ENCODE results near the gene TMCC3. TPM values are rescaled to one million over a fixed set of nuclear protein-coding genes. Genes with fewer than 3 reads are reported as not detected.

Gene TMCC3
- total RNA-seq, 1 experiment from 2014 or later, result 0.49 TPM

DNA sequence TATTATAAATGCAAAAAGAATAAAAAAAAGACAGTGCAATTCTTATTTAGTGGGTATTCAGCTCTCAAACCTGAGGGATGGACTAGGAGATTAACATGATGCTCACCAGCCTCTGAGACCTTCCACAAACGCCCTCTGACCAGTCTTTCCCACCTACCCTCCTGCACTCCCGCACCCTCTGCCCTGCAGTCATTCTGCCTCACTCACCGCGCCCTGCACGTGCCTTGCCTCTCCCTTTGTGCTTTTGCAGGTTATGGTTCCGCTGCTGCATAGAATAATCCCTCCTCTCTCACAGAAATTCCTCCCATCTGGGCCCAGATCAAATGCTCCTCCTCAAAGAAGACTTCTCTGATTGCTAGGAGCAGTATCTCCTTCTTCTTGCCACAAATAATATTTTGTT is 28.5 kb upstream of the TMCC3 start:
- no peak overlapping the region for H3K27ac ChIP-seq (ENCODE audit: low read depth, low read length, poor library complexity, severe bottlenecking)
- CTCF ChIA-PET, result no interaction called here
- no peak for DNase-seq (ENCODE audit: low spot score)

DNA sequence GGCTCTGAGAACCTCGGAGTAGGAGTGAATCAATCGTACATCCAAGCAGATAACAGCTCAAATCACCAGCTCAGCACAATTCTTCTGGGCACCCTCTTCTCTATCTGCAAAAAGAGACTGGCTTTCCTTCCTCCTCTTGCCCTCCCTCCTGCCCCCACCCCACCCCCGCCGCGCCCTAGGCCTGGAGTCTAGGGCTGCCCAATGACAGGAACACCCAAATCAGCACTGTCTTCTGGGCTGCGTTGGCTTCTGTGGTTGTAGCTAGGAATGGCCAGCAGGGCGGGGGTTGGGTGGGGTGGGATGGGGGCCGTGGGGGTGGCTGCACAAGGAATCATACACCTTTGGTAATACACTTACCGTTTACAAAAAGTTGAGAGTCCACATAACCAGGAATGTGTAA is 28.0 kb upstream of the TMCC3 start:
- ChIA-PET POLR2A (ENCODE audit: low non-redundant PET) (no interaction called here), CTCF (interaction anchor here (0.6 kb wide), 1 partner anchor 197 kb away, joined by 5 read pairs; no protein-coding TSS in a partner anchor)
- H3K27me3 ChIP-seq (replicated peaks; ENCODE audit: insufficient read depth, low read depth, low read length, poor library complexity), result peaks cover 1% of the 10 kb centered on the region
- intact Hi-C loops (cut with micrococcal nuclease; ENCODE audit: unreplicated experiment), result no loop called here
- BruUV-seq (replicated peaks), result no TSS peak
- no peaks in the 10 kb centered on the region for H3K9me3 ChIP-seq (ENCODE audit: low read depth, low read length, poor library complexity, severe bottlenecking)
- H3K4me1 ChIP-seq (ENCODE audit: insufficient read depth, low read length, poor library complexity, severe bottlenecking), result no peaks in the 10 kb centered on the region
- no peak for DNase-seq (ENCODE audit: low spot score)
- TF ChIP-seq CTCF (conservative IDR thresholded peaks at IDR 0.05; ENCODE audit: low read depth, low read length) (no peak), EZH2 (IDR thresholded peaks at IDR 0.05; ENCODE audit: borderline replicate concordance, low read depth, low read length, poor library complexity, severe bottlenecking) (no peak)
- H3K27ac ChIP-seq (ENCODE audit: low read depth, low read length, poor library complexity, severe bottlenecking), result no peak overlapping the region
- H3K36me3 ChIP-seq (ENCODE audit: insufficient read depth, low read length, poor library complexity, severe bottlenecking), result no peaks in the 10 kb centered on the region
- no peak overlapping the region for H3K4me3 ChIP-seq (ENCODE audit: low read depth, low read length, poor library complexity, severe bottlenecking)

More for the DNA sequence above, 28.5 kb upstream of the TMCC3 start:
- no TSS peak for BruUV-seq (replicated peaks)
- no peaks in the 10 kb centered on the region for H3K4me1 ChIP-seq (ENCODE audit: insufficient read depth, low read length, poor library complexity, severe bottlenecking)
- H3K27me3 ChIP-seq (replicated peaks; ENCODE audit: insufficient read depth, low read depth, low read length, poor library complexity), result no peaks in the 10 kb centered on the region
- no peaks in the 10 kb centered on the region for H3K9me3 ChIP-seq (ENCODE audit: low read depth, low read length, poor library complexity, severe bottlenecking)
- intact Hi-C loops (cut with micrococcal nuclease; ENCODE audit: unreplicated experiment), result no loop called here
- POLR2A ChIA-PET (ENCODE audit: low non-redundant PET), result no interaction called here
- H3K4me3 ChIP-seq (ENCODE audit: low read depth, low read length, poor library complexity, severe bottlenecking), result no peak overlapping the region
- no peak for TF ChIP-seq EZH2 (IDR thresholded peaks at IDR 0.05; ENCODE audit: borderline replicate concordance, low read depth, low read length, poor library complexity, severe bottlenecking)
- TF ChIP-seq CTCF (conservative IDR thresholded peaks at IDR 0.05; ENCODE audit: low read depth, low read length), result no peak
- H3K36me3 ChIP-seq (ENCODE audit: insufficient read depth, low read length, poor library complexity, severe bottlenecking), result no peaks in the 10 kb centered on the region

GRCh38 chr12:94677778-94678177 is 27.4 kb upstream of the TMCC3 start:
- H3K4me1 ChIP-seq (ENCODE audit: insufficient read depth, low read length, poor library complexity, severe bottlenecking), result no peaks in the 10 kb centered on the region
- TF ChIP-seq EZH2 (IDR thresholded peaks at IDR 0.05; ENCODE audit: borderline replicate concordance, low read depth, low read length, poor library complexity, severe bottlenecking), result no peak
- no peak overlapping the region for H3K27ac ChIP-seq (ENCODE audit: low read depth, low read length, poor library complexity, severe bottlenecking)
- POLR2A ChIA-PET (ENCODE audit: low non-redundant PET), result interaction anchor here (0.6 kb wide), 1 partner anchor 962 kb away, joined by 17 read pairs; no protein-coding TSS in a partner anchor
- H3K27me3 ChIP-seq (replicated peaks; ENCODE audit: insufficient read depth, low read depth, low read length, poor library complexity), result peaks cover 5% of the 10 kb centered on the region
- CTCF ChIA-PET, result interaction anchor here (0.6 kb wide), 1 partner anchor 198 kb away, joined by 5 read pairs; no protein-coding TSS in a partner anchor
- DNase-seq (ENCODE audit: low spot score), result no peak
- H3K36me3 ChIP-seq (ENCODE audit: insufficient read depth, low read length, poor library complexity, severe bottlenecking), result no peaks in the 10 kb centered on the region
- intact Hi-C loops (cut with micrococcal nuclease; ENCODE audit: unreplicated experiment), result no loop called here
- no TSS peak for BruUV-seq (replicated peaks)
- H3K9me3 ChIP-seq (ENCODE audit: low read depth, low read length, poor library complexity, severe bottlenecking), result no peaks in the 10 kb centered on the region
- no peak overlapping the region for H3K4me3 ChIP-seq (ENCODE audit: low read depth, low read length, poor library complexity, severe bottlenecking)

- H3K27ac ChIP-seq (ENCODE audit: low read depth, low read length, poor library complexity, severe bottlenecking), result no peak overlapping the region
- ChIA-PET CTCF (no interaction called here), POLR2A (ENCODE audit: low non-redundant PET) (no interaction called here)
- no peak for TF ChIP-seq CTCF (conservative IDR thresholded peaks at IDR 0.05; ENCODE audit: low read depth, low read length)
- no peak for TF ChIP-seq EZH2 (IDR thresholded peaks at IDR 0.05; ENCODE audit: borderline replicate concordance, low read depth, low read length, poor library complexity, severe bottlenecking)
- no TSS peak for BruUV-seq (replicated peaks)
- no peaks in the 10 kb centered on the region for H3K4me1 ChIP-seq (ENCODE audit: insufficient read depth, low read length, poor library complexity, severe bottlenecking)
- H3K4me3 ChIP-seq (ENCODE audit: low read depth, low read length, poor library complexity, severe bottlenecking), result no peak overlapping the region
- peaks cover 5% of the 10 kb centered on the region for H3K27me3 ChIP-seq (replicated peaks; ENCODE audit: insufficient read depth, low read depth, low read length, poor library complexity)
- no peaks in the 10 kb centered on the region for H3K36me3 ChIP-seq (ENCODE audit: insufficient read depth, low read length, poor library complexity, severe bottlenecking)
- no peaks in the 10 kb centered on the region for H3K9me3 ChIP-seq (ENCODE audit: low read depth, low read length, poor library complexity, severe bottlenecking)
- DNase-seq (ENCODE audit: low spot score), result no peak
- intact Hi-C loops (cut with micrococcal nuclease; ENCODE audit: unreplicated experiment), result no loop called here
These were observed 26.6 kb upstream of the TMCC3 start for GRCh38 chr12:94676922-94677321.
